Progenitor cell of endocrine pancreas (in vitro differentiated cells): ENCODE data around the gene FYB2. TPM values are rescaled to one million over a fixed set of nuclear protein-coding genes. Genes with fewer than 3 reads are reported as not detected.

ENCODE experiments used
- DNase-seq: peaks from one replicate; pipeline ENCODE4 v3.0.0; 2021; ENCODE audit warnings: low spot score; ENCODE audit not compliant: unreplicated experiment
- H3K27ac Mint-ChIP-seq: 2 replicates; pipeline ENCODE4 v1.8.0; 2021; ENCODE audit warnings: mild to moderate bottlenecking, moderate library complexity, mixed read lengths
- H3K27me3 Mint-ChIP-seq: 2 replicates; pipeline ENCODE4 v1.8.0; 2021; ENCODE audit warnings: mixed read lengths
- H3K36me3 Mint-ChIP-seq: 2 replicates; pipeline ENCODE4 v1.8.0; 2022; ENCODE audit warnings: mixed read lengths; ENCODE audit not compliant: insufficient read depth
- H3K4me1 Mint-ChIP-seq: 2 replicates; pipeline ENCODE4 v1.8.0; 2021; ENCODE audit warnings: low read depth, mixed read lengths
- H3K4me3 Mint-ChIP-seq: 2 replicates; pipeline ENCODE4 v1.8.0; 2021; ENCODE audit warnings: low read depth, mild to moderate bottlenecking, moderate library complexity, mixed read lengths
- H3K9me3 Mint-ChIP-seq: 2 replicates; pipeline ENCODE4 v1.8.0; 2021; ENCODE audit warnings: low read depth, mixed read lengths
- CTCF ChIP-seq: fragments of 200-600 bp; sonication (generic); IDR thresholded peaks from one replicate; pipeline ENCODE4 v1.5.0; 2021; ENCODE audit warnings: antibody characterized with exemption, mild to moderate bottlenecking; ENCODE audit not compliant: unreplicated experiment
- total RNA-seq: library from RNA; stranded (reverse); gene quantifications from 2 replicates; pipeline ENCODE4 v1.2.1, GENCODE V29; 2021

FYB2 gene
- total RNA-seq, 1 donor from 2014 or later, result 9.6 TPM

DNA sequence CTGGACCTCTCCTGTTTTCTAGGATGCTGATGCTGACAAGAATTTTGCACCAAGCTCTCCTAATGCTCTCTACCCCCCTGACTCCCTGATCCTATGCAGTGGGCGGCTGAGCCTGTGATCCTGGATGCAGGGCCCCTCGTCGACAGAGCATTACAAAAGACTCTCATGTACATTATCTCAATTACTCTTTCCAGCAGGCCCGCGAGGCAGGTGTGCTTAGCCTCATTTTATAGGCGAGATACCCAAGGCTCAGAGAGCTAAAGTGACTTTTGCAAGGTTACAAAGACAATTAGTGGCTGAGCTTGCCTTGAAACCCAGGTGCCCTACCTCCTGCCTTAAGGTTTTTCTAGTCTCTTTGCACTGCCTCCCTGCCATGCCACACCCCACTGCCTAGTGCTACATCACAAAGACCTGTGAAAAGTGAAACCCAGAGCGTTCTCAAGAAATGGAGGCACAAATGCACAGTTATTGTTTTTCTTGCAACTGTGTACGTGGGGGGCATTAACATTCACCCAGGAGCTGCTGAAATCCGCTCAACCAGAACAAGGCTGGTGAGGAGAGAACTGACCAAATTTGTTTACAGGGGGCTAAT, 25.4 kb upstream of the FYB2 start:
- no peak overlapping the region for H3K27ac Mint-ChIP-seq
- DNase-seq, result no peak
- H3K9me3 Mint-ChIP-seq, result no peaks in the 10 kb centered on the region
- no peak overlapping the region for H3K4me3 Mint-ChIP-seq
- H3K36me3 Mint-ChIP-seq, result no peaks in the 10 kb centered on the region
- TF ChIP-seq CTCF, result no peak
- peaks cover 10% of the 10 kb centered on the region for H3K4me1 Mint-ChIP-seq
- peaks cover 7% of the 10 kb centered on the region for H3K27me3 Mint-ChIP-seq

- Mint-ChIP-seq H3K9me3 (no peaks in the 10 kb centered on the region), H3K36me3 (no peaks in the 10 kb centered on the region), H3K4me3 (no peak overlapping the region), H3K27ac (no peak overlapping the region), H3K4me1 (peaks cover 10% of the 10 kb centered on the region), H3K27me3 (peaks cover 3% of the 10 kb centered on the region)
- TF ChIP-seq CTCF, result no peak
- no peak for DNase-seq
Observed at GRCh38 chr1:56843544-56843943, 24.3 kb upstream of the FYB2 start.

DNA sequence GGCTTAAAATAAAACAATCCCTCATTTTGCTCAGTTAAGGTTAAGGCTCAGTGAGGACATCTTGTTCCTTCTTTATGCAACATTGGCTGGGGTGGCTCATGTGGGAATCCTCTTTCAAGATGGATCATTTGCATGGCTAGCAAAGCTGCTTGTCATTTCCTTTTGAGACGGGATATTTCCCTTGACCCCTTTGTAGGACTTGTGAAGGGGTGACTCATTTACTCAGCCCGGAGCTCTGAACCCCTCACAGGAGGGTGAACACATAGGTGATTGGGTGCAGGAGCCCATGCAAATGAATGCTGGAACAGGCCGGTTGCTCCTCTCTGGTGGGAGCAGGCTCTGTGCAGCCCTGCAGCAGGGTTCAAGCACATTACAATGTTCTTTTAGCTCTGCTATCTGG, 19.6 kb upstream of the FYB2 start:
- no peak overlapping the region for H3K27ac Mint-ChIP-seq
- no peaks in the 10 kb centered on the region for H3K36me3 Mint-ChIP-seq
- H3K4me3 Mint-ChIP-seq, result no peak overlapping the region
- H3K4me1 Mint-ChIP-seq, result peaks cover 4% of the 10 kb centered on the region
- H3K27me3 Mint-ChIP-seq, result no peaks in the 10 kb centered on the region
- no peaks in the 10 kb centered on the region for H3K9me3 Mint-ChIP-seq
- no peak for DNase-seq
- no peak for TF ChIP-seq CTCF

DNA sequence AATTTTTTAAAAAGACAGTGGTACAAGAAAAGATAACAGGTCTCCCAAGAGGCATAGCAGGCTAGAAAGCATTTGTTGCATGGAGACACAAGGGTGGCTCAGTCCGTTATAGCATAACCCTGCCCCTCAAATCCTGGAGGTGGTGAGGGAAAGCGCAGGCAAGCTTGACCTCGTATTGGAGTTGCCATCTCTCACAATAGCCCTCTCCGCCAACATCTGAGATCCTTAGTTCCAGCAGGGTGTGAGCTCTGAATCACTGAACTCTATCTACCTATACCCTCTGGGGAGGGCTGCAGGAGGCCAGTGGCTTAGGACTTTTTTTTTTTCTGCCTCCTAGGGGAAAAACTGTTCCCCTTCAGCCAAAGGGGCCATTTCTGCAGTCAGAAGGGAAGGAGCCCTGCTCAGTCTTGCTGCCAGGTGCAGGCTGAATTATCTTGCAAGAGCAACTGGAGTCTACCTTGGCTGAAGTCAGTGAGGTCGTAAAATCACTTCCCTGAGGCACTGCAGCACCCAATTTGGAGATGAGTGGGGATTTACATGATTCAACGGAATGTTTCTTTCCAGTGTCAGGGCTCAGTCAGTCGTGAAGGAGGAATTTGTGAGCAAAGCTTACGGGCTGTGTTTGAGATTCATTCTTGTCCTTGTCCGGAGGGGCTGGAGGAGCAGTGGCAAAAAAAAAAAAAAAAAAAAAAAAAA, 18.2 kb upstream of the FYB2 start:
- Mint-ChIP-seq H3K27ac (peak overlapping the region; percentile 29), H3K4me1 (peaks cover 9% of the 10 kb centered on the region), H3K9me3 (no peaks in the 10 kb centered on the region), H3K36me3 (no peaks in the 10 kb centered on the region), H3K4me3 (no peak overlapping the region), H3K27me3 (no peaks in the 10 kb centered on the region)
- TF ChIP-seq CTCF, result no peak
- DNase-seq, result no peak

DNA sequence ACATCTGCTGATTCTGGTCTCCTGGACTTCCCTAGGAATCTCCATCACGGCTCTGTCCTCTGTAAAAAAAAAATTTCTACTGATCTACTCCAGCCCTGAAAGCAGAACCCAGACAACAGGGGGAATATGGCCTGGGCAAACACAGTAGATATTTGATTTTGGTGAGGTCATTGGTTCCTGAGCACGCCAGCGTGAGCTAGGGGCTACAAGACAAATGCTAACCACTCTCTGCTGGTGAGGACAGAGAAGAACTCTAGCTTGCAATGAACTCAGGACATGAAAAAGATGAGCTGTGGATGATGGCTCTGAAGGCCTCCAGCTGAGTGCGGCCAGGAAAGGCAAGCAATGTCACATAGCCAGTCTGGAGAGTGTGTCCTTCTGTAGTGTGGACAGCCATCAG, 17.2 kb upstream of the FYB2 start:
- no peak for TF ChIP-seq CTCF
- no peak overlapping the region for H3K27ac Mint-ChIP-seq
- H3K27me3 Mint-ChIP-seq, result no peaks in the 10 kb centered on the region
- peaks cover 13% of the 10 kb centered on the region for H3K4me1 Mint-ChIP-seq
- H3K9me3 Mint-ChIP-seq, result no peaks in the 10 kb centered on the region
- no peak overlapping the region for H3K4me3 Mint-ChIP-seq
- DNase-seq, result no peak
- no peaks in the 10 kb centered on the region for H3K36me3 Mint-ChIP-seq
